CD4-positive, CD25-positive, alpha-beta regulatory T cell (primary cell): ENCODE measurements around the gene C14orf132. TPM values are rescaled to one million over a fixed set of nuclear protein-coding genes. Genes with fewer than 3 reads are reported as not detected.

Source experiments
- ATAC-seq, 2 donors: fragments of 150-1000 bp; cut with Tn5 transposase; one replicate each; pipeline ENCODE4 v1.10.0; 2021; ENCODE audit warnings: low read depth in 2 of 2, moderate number of reproducible peaks in 2 of 2, moderate library complexity in 1 of 2
- DNase-seq, 3 donors: peaks; one replicate each; pipeline versions ENCODE4 v3.0.0 to v3.0.0-alpha.2; 2012 to 2022; ENCODE audit warnings: mixed read lengths in 1 of 3
- H3K27ac ChIP-seq: one replicate; pipeline ENCODE4 v1.7.0; 2013; ENCODE audit warnings: mild to moderate bottlenecking, low read length; ENCODE audit not compliant: insufficient read depth, poor library complexity, severe bottlenecking
- H3K27me3 ChIP-seq: one replicate; pipeline ENCODE4 v1.7.0; 2013; ENCODE audit warnings: low read length; ENCODE audit not compliant: control insufficient read depth, insufficient read depth
- H3K36me3 ChIP-seq: one replicate; pipeline ENCODE4 v1.7.0; 2013; ENCODE audit warnings: mild to moderate bottlenecking, low read length, moderate library complexity; ENCODE audit not compliant: control insufficient read depth, insufficient read depth
- H3K4me1 ChIP-seq: 2 replicates; pipeline ENCODE4 v1.7.0; 2013; ENCODE audit warnings: mild to moderate bottlenecking, low read length; ENCODE audit not compliant: insufficient read depth, control insufficient read depth, poor library complexity, severe bottlenecking
- H3K4me3 ChIP-seq: one replicate; pipeline ENCODE4 v1.7.0; 2013; ENCODE audit warnings: low read depth, mild to moderate bottlenecking, low read length, moderate library complexity
- H3K9me3 ChIP-seq, 2 experiments: 1 replicate in 1 of 2; 2 replicates in 1 of 2; pipeline ENCODE4 v1.7.0; 2013; ENCODE audit warnings: low read length in 2 of 2, mild to moderate bottlenecking in 1 of 2, moderate library complexity in 1 of 2; ENCODE audit not compliant: control insufficient read depth in 2 of 2
- H3K27ac Mint-ChIP-seq, 3 donors: one replicate each; pipeline ENCODE4 v1.8.0; 2020 to 2022; ENCODE audit warnings: mild to moderate bottlenecking in 3 of 3, mixed read lengths in 3 of 3, moderate library complexity in 2 of 3
- H3K27me3 Mint-ChIP-seq: one replicate; pipeline ENCODE4 v1.8.0; 2022; ENCODE audit warnings: mild to moderate bottlenecking, mixed read lengths
- H3K36me3 Mint-ChIP-seq: one replicate; pipeline ENCODE4 v1.8.0; 2020; ENCODE audit warnings: mixed read lengths
- H3K4me1 Mint-ChIP-seq, 4 donors: one replicate each; pipeline ENCODE4 v1.8.0; 2020 to 2022; ENCODE audit warnings: mixed read lengths in 4 of 4, mild to moderate bottlenecking in 1 of 4
- H3K4me3 Mint-ChIP-seq, 4 donors: one replicate each; pipeline ENCODE4 v1.8.0; 2020 to 2022; ENCODE audit warnings: mild to moderate bottlenecking in 4 of 4, mixed read lengths in 4 of 4, moderate library complexity in 3 of 4
- H3K9me3 Mint-ChIP-seq, 7 donors: one replicate each; pipeline ENCODE4 v1.8.0; 2020 to 2022; ENCODE audit warnings: mixed read lengths in 7 of 7, mild to moderate bottlenecking in 3 of 7, moderate library complexity in 2 of 7
- polyA plus RNA-seq, 4 donors: library from polyadenylated mRNA; unstranded; fragments of 300-500 nt; fragmentation: Illumina TruSeq; gene quantifications; one replicate each; pipeline ENCODE4 v1.2.3, GENCODE V29; 2021
- total RNA-seq: library from RNA; stranded (reverse); gene quantifications from one replicate; pipeline ENCODE4 v1.2.3, GENCODE V29; 2022

C14orf132 gene
- total and polyA plus RNA-seq, 5 donors from 2014 or later = 0.20 to 1.2 (median 0.30) TPM; not detected in 1

DNA sequence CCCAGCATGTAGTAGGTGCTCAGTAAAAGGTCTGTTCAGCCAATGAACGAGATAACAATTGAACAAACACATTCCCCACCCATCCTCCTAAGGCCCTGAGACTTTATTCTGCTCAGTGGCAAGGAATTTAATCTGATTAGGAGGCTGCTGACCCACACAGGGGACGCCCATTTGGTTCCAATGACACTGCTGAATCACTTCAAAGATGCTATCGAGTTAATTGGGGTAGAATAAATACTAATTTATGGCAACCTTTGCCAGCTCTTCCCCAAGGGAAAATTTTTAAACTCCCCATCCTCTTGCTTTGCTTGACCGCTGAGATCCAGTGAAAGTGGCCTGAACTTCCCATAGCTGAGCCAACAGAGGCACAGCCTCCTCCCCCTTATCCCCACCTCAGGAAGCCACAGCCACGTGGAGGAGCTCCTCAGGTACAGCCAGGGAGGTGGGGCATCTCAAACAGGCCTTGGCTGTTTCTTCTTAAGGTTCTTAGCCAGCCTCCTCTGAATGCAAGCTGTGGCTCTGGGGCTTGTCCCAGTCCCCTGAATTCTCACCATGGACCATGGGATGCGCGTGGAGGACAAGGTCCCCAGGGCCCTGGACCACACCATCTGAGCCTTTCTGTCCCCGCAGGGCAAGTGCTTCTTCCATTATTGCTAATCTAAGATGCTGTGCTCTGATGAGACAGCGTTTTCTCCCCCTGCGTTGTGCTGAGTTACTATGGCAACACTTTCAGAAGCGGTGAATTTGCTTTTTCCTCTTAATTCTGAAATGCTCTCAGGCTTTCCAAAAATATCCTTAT, 26.7 kb downstream of the C14orf132 start:
- no peaks in the 10 kb centered on the region for H3K4me1 Mint-ChIP-seq
- Histone ChIP-seq H3K4me1 (no peaks in the 10 kb centered on the region), H3K4me3 (no peak overlapping the region), H3K9me3 (no peaks in the 10 kb centered on the region), H3K27me3 (peaks cover 3% of the 10 kb centered on the region), H3K36me3 (no peaks in the 10 kb centered on the region), H3K27ac (no peak overlapping the region)
- DNase-seq (no peak), ATAC-seq (no peak)
- no peaks in the 10 kb centered on the region for H3K36me3 Mint-ChIP-seq
- peaks cover 13% of the 10 kb centered on the region for H3K27me3 Mint-ChIP-seq
- no peak overlapping the region for H3K27ac Mint-ChIP-seq
- H3K4me3 Mint-ChIP-seq = no peak overlapping the region
- peaks cover 0 to 2% (median 0%) of the 10 kb centered on the region in 7 donors for H3K9me3 Mint-ChIP-seq

DNA sequence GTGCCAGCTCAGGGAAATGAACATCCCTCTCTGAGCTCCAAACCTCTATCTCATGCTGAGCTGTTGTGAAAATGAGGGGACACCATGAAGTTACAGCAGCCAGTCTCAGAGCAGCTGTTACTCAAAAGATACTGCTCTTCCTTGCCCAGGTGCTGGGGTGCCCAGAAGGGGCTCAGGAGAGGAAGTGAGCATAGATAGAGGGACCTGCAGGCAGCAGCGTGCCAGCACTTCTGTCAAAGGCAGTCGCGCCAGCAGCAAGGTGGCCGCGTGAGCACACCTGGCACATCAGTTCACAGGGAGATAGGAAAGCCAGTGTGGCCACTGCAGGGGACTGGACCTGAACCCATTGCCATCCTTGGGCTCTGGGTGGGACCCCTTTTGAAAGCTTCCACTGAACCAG, 27.8 kb downstream of the C14orf132 start:
- Mint-ChIP-seq H3K27ac (no peak overlapping the region), H3K4me3 (no peak overlapping the region)
- H3K27ac ChIP-seq = no peak overlapping the region

DNA sequence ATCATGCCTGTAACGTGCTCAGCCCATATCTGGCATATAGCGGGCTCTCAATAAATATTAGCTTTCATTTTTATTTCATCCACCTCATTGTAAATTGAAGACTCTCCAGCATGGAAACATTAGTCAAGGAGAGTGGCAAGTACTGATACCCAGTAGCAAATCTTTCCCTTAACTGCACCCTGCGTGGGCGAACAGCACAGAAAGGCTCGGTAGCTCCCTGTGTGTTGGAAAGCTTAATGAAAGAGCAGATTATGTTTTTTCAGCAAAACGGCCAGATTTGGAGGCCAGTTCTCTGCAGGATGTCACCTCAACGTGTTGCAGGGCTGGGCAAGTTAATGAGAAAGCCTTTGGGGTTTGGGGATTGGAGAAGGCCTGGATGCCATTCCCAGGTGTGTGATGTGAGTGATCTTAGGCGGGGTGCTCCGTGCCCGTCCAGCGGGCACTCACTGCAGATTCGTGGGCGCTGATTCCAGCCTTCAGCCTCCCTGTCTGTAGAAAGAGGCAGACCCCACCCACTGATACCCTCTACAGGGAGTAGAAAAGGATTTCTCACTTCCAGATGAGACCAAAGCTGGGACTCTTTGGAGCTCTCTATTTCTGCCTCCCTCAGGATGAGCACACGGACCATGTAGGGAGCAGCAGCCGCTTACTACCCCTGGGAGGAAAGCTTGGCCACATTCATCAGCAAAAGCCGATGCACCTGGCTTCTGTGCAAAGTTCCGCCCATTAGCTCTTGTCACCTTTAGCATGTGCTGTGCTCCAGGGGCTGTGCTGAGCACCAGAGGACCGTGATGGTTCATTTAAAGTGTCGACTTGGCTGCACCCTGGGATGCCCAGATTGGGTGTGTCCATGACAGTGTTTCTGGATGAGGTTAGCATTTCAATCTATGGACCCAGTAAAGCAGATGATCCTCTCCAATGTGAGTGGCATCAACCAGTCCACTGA, 29.1 kb downstream of the C14orf132 start:
- Histone ChIP-seq H3K9me3 (no peaks in the 10 kb centered on the region), H3K27me3 (no peaks in the 10 kb centered on the region), H3K27ac (no peak overlapping the region), H3K4me1 (no peaks in the 10 kb centered on the region), H3K4me3 (no peak overlapping the region), H3K36me3 (no peaks in the 10 kb centered on the region)
- H3K9me3 Mint-ChIP-seq = peaks cover 0 to 3% (median 0%) of the 10 kb centered on the region in 7 donors
- H3K27me3 Mint-ChIP-seq = peaks cover 15% of the 10 kb centered on the region
- no peak overlapping the region for H3K27ac Mint-ChIP-seq
- DNase-seq (no peak), ATAC-seq (no peak)
- no peaks in the 10 kb centered on the region for H3K4me1 Mint-ChIP-seq
- no peak overlapping the region for H3K4me3 Mint-ChIP-seq
- no peaks in the 10 kb centered on the region for H3K36me3 Mint-ChIP-seq

More for the DNA sequence above, 27.8 kb downstream of the C14orf132 start:
- Mint-ChIP-seq H3K9me3 (peaks cover 0 to 2% (median 0%) of the 10 kb centered on the region in 7 donors), H3K4me1 (no peaks in the 10 kb centered on the region), H3K36me3 (no peaks in the 10 kb centered on the region), H3K27me3 (peaks cover 13% of the 10 kb centered on the region)
- Histone ChIP-seq H3K4me1 (no peaks in the 10 kb centered on the region), H3K27me3 (no peaks in the 10 kb centered on the region), H3K9me3 (no peaks in the 10 kb centered on the region), H3K4me3 (no peak overlapping the region), H3K36me3 (no peaks in the 10 kb centered on the region)
- ATAC-seq (no peak), DNase-seq (no peak)

DNA sequence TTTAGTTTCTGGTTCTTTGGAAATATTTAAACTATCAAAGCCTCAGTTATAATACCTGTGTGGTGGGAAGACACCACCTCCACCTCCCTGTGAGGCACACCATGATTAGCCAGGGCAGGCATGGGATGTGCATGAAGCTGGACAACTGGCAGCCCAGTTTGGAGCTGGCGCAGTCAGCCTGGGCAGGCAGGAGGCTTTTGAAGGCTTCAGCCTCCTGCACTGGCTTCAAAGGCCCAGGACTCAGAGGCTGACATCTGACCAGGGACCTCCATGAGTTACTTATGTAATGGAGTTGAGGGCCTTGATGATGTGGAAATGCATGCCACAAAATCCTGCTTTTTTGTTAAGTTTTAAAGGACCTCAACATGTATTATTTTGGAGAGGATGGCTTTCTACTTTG, 30.3 kb downstream of the C14orf132 start:
- no peak for DNase-seq
- no peaks in the 10 kb centered on the region for H3K9me3 ChIP-seq
- H3K27ac Mint-ChIP-seq = no peak overlapping the region
- peaks cover 0 to 6% (median 2%) of the 10 kb centered on the region in 7 donors for H3K9me3 Mint-ChIP-seq
- H3K4me1 Mint-ChIP-seq = no peaks in the 10 kb centered on the region
- H3K4me3 ChIP-seq = no peak overlapping the region
- no peaks in the 10 kb centered on the region for H3K36me3 Mint-ChIP-seq
- H3K27me3 ChIP-seq = no peaks in the 10 kb centered on the region
- ATAC-seq = no peak
- no peaks in the 10 kb centered on the region for H3K36me3 ChIP-seq
- H3K27me3 Mint-ChIP-seq = peaks cover 21% of the 10 kb centered on the region
- H3K27ac ChIP-seq = no peak overlapping the region
- H3K4me1 ChIP-seq = no peaks in the 10 kb centered on the region
- H3K4me3 Mint-ChIP-seq = no peak overlapping the region

DNA sequence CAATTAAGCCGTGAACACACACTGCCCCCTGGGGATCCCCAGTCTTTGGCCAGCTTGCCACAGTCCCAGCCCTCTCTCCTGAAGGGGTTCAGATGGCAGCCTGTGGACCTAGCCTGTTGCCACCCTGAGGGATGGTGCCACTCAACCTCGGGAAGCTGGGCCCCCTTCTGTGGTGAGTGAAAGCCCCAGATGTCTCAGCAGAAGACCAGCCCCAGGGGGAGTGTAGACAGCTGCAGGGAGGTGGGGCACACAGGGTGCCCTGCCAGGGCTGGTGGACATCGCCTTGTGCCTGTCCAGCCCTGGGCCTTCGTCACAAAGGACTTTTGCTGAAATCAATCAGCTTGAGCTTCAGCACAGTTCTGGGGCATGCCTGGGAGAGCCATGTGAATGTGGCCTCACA, 32.4 kb downstream of the C14orf132 start:
- no peaks in the 10 kb centered on the region for H3K36me3 Mint-ChIP-seq
- peaks cover 10% of the 10 kb centered on the region for H3K27me3 Mint-ChIP-seq
- ATAC-seq (no peak), DNase-seq (no peak)
- H3K27ac Mint-ChIP-seq = no peak overlapping the region
- no peak overlapping the region for H3K4me3 Mint-ChIP-seq
- Histone ChIP-seq H3K27ac (no peak overlapping the region), H3K9me3 (no peaks in the 10 kb centered on the region), H3K36me3 (no peaks in the 10 kb centered on the region), H3K4me3 (no peak overlapping the region), H3K27me3 (no peaks in the 10 kb centered on the region), H3K4me1 (no peaks in the 10 kb centered on the region)
- no peaks in the 10 kb centered on the region for H3K4me1 Mint-ChIP-seq
- peaks cover 0 to 6% (median 2%) of the 10 kb centered on the region in 7 donors for H3K9me3 Mint-ChIP-seq

DNA sequence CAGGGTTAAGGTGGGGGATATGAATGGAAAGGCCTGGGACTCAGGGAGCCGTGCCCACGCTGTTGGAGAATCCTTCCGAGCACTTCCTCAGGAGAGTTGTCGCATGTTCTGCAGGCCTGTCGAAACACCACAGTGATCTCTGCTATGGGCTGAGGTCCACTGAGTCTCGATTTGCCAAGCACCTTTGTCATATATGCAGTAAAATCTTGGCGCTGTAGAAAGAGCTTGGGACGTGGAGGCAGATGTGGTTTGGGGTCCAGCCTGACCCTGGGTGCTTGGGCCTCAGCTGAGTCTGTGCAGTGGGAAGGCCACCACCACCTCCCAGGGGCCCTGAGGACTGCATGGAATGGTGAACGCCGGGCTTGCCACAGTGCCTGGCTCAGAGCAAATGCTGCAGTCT, 32.9 kb downstream of the C14orf132 start:
- DNase-seq = no peak
- Mint-ChIP-seq H3K36me3 (no peaks in the 10 kb centered on the region), H3K27ac (no peak overlapping the region), H3K27me3 (peaks cover 13% of the 10 kb centered on the region), H3K9me3 (peaks cover 0 to 6% (median 2%) of the 10 kb centered on the region in 7 donors), H3K4me3 (no peak overlapping the region), H3K4me1 (no peaks in the 10 kb centered on the region)
- Histone ChIP-seq H3K36me3 (no peaks in the 10 kb centered on the region), H3K27ac (no peak overlapping the region), H3K27me3 (no peaks in the 10 kb centered on the region), H3K4me1 (no peaks in the 10 kb centered on the region), H3K4me3 (no peak overlapping the region), H3K9me3 (no peaks in the 10 kb centered on the region)
- no peak for ATAC-seq

DNA sequence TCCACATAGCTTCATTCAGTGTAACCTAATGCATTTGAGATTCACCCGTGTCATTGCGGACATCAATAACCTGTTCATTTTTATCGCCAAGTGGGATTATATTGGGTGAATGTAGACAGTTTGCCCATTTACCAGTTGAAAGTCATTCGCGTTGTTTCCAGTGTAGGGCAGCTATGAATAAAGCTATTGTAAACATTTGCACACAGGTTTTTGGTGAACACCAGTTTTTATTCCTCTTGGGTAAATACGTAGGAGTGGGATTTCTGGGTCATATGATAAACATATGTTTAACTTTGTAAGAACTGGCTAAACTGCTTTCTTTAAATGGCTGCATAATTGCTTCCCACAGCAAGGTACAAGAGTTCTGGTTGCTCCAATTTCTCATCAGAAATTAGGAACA, 33.6 kb downstream of the C14orf132 start:
- no peak overlapping the region for H3K4me3 Mint-ChIP-seq
- Histone ChIP-seq H3K27ac (no peak overlapping the region), H3K9me3 (no peaks in the 10 kb centered on the region), H3K4me3 (no peak overlapping the region), H3K4me1 (no peaks in the 10 kb centered on the region), H3K27me3 (no peaks in the 10 kb centered on the region), H3K36me3 (no peaks in the 10 kb centered on the region)
- DNase-seq (no peak), ATAC-seq (no peak)
- peaks cover 0 to 6% (median 2%) of the 10 kb centered on the region in 7 donors for H3K9me3 Mint-ChIP-seq
- H3K27me3 Mint-ChIP-seq = peaks cover 13% of the 10 kb centered on the region
- no peaks in the 10 kb centered on the region for H3K36me3 Mint-ChIP-seq
- no peak overlapping the region for H3K27ac Mint-ChIP-seq
- no peaks in the 10 kb centered on the region for H3K4me1 Mint-ChIP-seq
